ENCODE data around the gene ACP3.
"Not testable (repeated sequence)": the region's sequence is repeated elsewhere in the genome, so short reads cannot be mapped to it uniquely, and the experiment has no call there.

The ACP3 gene

GRCh38 chr3:132317229-132317948 lies at the start of gene ACP3:
TSS of gene ACP3 (plus strand) at chr3:132317407. CDS start at chr3:132317457, 50 bp downstream.
- DNase-seq: no peak

- no peak for DNase-seq
These were observed 48.3 kb upstream of the ACP3 start for GRCh38 chr3:132268956-132269355.

GRCh38 chr3:132273036-132273435 lies 44.2 kb upstream of the ACP3 start:
- no peak for DNase-seq

GRCh38 chr3:132276228-132276906 lies 40.8 kb upstream of the ACP3 start:
- DNase-seq: no peak

- no peak for DNase-seq
These were observed 38.2 kb upstream of the ACP3 start for GRCh38 chr3:132279030-132279429.

GRCh38 chr3:132283440-132283839 lies 33.8 kb upstream of the ACP3 start:
- DNase-seq: no peak

GRCh38 chr3:132283916-132284405 lies 33.2 kb upstream of the ACP3 start:
- DNase-seq: no peak

- DNase-seq: no peak
These were observed 32.2 kb upstream of the ACP3 start for GRCh38 chr3:132284781-132285619.

GRCh38 chr3:132285620-132285945 lies 31.6 kb upstream of the ACP3 start:
- no peak for DNase-seq

GRCh38 chr3:132286035-132286434 lies 31.2 kb upstream of the ACP3 start:
- no peak for DNase-seq

- DNase-seq: no peak
These were observed 28.9 kb upstream of the ACP3 start for GRCh38 chr3:132288357-132288756.

GRCh38 chr3:132289316-132289715 lies 27.9 kb upstream of the ACP3 start:
- no peak for DNase-seq

GRCh38 chr3:132290833-132291232 lies 26.4 kb upstream of the ACP3 start:
- no peak for DNase-seq

GRCh38 chr3:132292042-132292441 lies 25.2 kb upstream of the ACP3 start:
- no peak for DNase-seq

- no peak for DNase-seq
These were observed 24.0 kb upstream of the ACP3 start for GRCh38 chr3:132293251-132293650.

- DNase-seq: no peak
These were observed 22.3 kb upstream of the ACP3 start for GRCh38 chr3:132294906-132295305.

GRCh38 chr3:132303336-132304201 lies 13.6 kb upstream of the ACP3 start:
- DNase-seq: not testable (repeated sequence)

GRCh38 chr3:132304351-132304750 lies 12.9 kb upstream of the ACP3 start:
- not testable (repeated sequence) for DNase-seq

- not testable (repeated sequence) for DNase-seq
These were observed 7.2 kb upstream of the ACP3 start for GRCh38 chr3:132310057-132310456.

- no peak for DNase-seq
These were observed 5.9 kb upstream of the ACP3 start for GRCh38 chr3:132311316-132311715.

- no peak for DNase-seq
These were observed 5.4 kb upstream of the ACP3 start for GRCh38 chr3:132311841-132312240.

- DNase-seq: no peak
These were observed 1.4 kb upstream of the ACP3 start for GRCh38 chr3:132315851-132316250.

GRCh38 chr3:132318451-132318850 lies 1.2 kb downstream of the ACP3 start:
- no peak for DNase-seq

Measured in NCI-H2171 (cell line).